Lower leg skin (tissue), 3 donors: ENCODE data around the gene IBTK.

Experiments
- CTCF ChIP-seq, 3 donors: fragments of 450-650 bp; IDR thresholded peaks; one replicate each; pipeline ENCODE4 v1.5.1; 2016; ENCODE audit warnings: antibody characterized with exemption in 3 of 3, mild to moderate bottlenecking in 3 of 3, moderate library complexity in 2 of 3
- POLR2A ChIP-seq, 2 donors: fragments of 450-650 bp; IDR thresholded peaks; one replicate each; pipeline ENCODE4 v1.6.1; 2016 to 2017; ENCODE audit warnings: antibody characterized with exemption in 2 of 2, mild to moderate bottlenecking in 1 of 2, moderate library complexity in 1 of 2

GRCh38 chr6:82208913-82209312, 38.6 kb downstream of the IBTK start:
- no peak for TF ChIP-seq CTCF (IDR thresholded peaks at IDR 0.05)
- no peak for TF ChIP-seq POLR2A (IDR thresholded peaks at IDR 0.05)
